ENCODE measurements around the gene PHAX.

Gene PHAX

GRCh38 chr5:126603402-126603991 lies 2.8 kb downstream of the PHAX start:
- no peak overlapping the region for H3K4me3 ChIP-seq (ENCODE audit: insufficient read depth in 1 of 2, low read depth in 1 of 2, low read length in 2 of 2)
- no peak overlapping the region for H2BK120ac ChIP-seq (ENCODE audit: low read depth, low read length)
- no peak overlapping the region for H2BK5ac ChIP-seq (ENCODE audit: low read depth, low read length, poor library complexity, severe bottlenecking)
- no peak overlapping the region for H3K4me2 ChIP-seq (ENCODE audit: low read length, poor library complexity, severe bottlenecking)
- H4K91ac ChIP-seq (ENCODE audit: low read length): no peak overlapping the region
- no peak overlapping the region for H3K23ac ChIP-seq (ENCODE audit: low read length in 2 of 2)
- 85% methylated on average over 4 of the region's 6 CpGs for WGBS
- no peak overlapping the region for H3K27ac ChIP-seq (ENCODE audit: low read length, poor library complexity, severe bottlenecking)
- H3K4me1 ChIP-seq (ENCODE audit: control insufficient read depth, insufficient read depth, low read depth, low read length): peaks cover 11% of the 10 kb centered on the region
- no peak overlapping the region for H2AFZ ChIP-seq (ENCODE audit: low read depth, low read length)
- H4K8ac ChIP-seq (ENCODE audit: low read length): no peak overlapping the region
- DNase-seq: no peak
- H3K9ac ChIP-seq (ENCODE audit: low read length): peak overlapping the region; percentile 7
- no peaks in the 10 kb centered on the region for H3K9me3 ChIP-seq (ENCODE audit: control insufficient read depth, low read length)
- no peaks in the 10 kb centered on the region for H3K27me3 ChIP-seq (ENCODE audit: control insufficient read depth in 1 of 2, insufficient read depth in 1 of 2, low read length in 2 of 2)
- no peak overlapping the region for H3K4ac ChIP-seq (ENCODE audit: low read depth in 1 of 2, low read length in 2 of 2)
- peaks cover 5% of the 10 kb centered on the region for H3K79me1 ChIP-seq (replicated peaks; ENCODE audit: low read length, poor library complexity, severe bottlenecking)
- no peak overlapping the region for H3K14ac ChIP-seq (ENCODE audit: low read length in 2 of 2)
- H3K36me3 ChIP-seq (ENCODE audit: control insufficient read depth in 1 of 2, insufficient read depth in 2 of 2, low read depth in 1 of 2, low read length in 2 of 2): peaks cover 17 to 46% of the 10 kb centered on the region in 2 experiments
- H2BK12ac ChIP-seq (ENCODE audit: low read length in 2 of 2): no peak overlapping the region
- H3K18ac ChIP-seq (ENCODE audit: low read depth in 1 of 2, low read length in 2 of 2): no peak overlapping the region
- no peak overlapping the region for H2BK15ac ChIP-seq (ENCODE audit: low read depth, poor library complexity, severe bottlenecking)
- H2AK5ac ChIP-seq (ENCODE audit: low read length, severe bottlenecking): no peak overlapping the region

GRCh38 chr5:126605525-126605924 lies 4.8 kb downstream of the PHAX start:
- Histone ChIP-seq H2AFZ (ENCODE audit: low read depth, low read length) (no peak overlapping the region), H3K79me1 (replicated peaks; ENCODE audit: low read length, poor library complexity, severe bottlenecking) (peaks cover 5% of the 10 kb centered on the region), H2AK5ac (ENCODE audit: low read length, severe bottlenecking) (no peak overlapping the region), H3K4me2 (ENCODE audit: low read length, poor library complexity, severe bottlenecking) (no peak overlapping the region), H2BK12ac (ENCODE audit: low read length in 2 of 2) (no peak overlapping the region), H3K4ac (ENCODE audit: low read depth in 1 of 2, low read length in 2 of 2) (no peak overlapping the region), H2BK15ac (ENCODE audit: low read depth, poor library complexity, severe bottlenecking) (no peak overlapping the region), H3K4me3 (ENCODE audit: insufficient read depth in 1 of 2, low read depth in 1 of 2, low read length in 2 of 2) (peak overlapping the region in 1 of 2 experiments; percentile 31), H2BK120ac (ENCODE audit: low read depth, low read length) (no peak overlapping the region), H3K18ac (ENCODE audit: low read depth in 1 of 2, low read length in 2 of 2) (no peak overlapping the region), H3K9ac (ENCODE audit: low read length) (peak overlapping the region; percentile 13), H3K27ac (ENCODE audit: low read length, poor library complexity, severe bottlenecking) (no peak overlapping the region), H3K36me3 (ENCODE audit: control insufficient read depth in 1 of 2, insufficient read depth in 2 of 2, low read depth in 1 of 2, low read length in 2 of 2) (peaks cover 26 to 62% of the 10 kb centered on the region in 2 experiments), H4K8ac (ENCODE audit: low read length) (no peak overlapping the region), H3K4me1 (ENCODE audit: control insufficient read depth, insufficient read depth, low read depth, low read length) (peaks cover 8% of the 10 kb centered on the region), H3K14ac (ENCODE audit: low read length in 2 of 2) (no peak overlapping the region), H3K23ac (ENCODE audit: low read length in 2 of 2) (no peak overlapping the region), H4K91ac (ENCODE audit: low read length) (no peak overlapping the region), H3K9me3 (ENCODE audit: control insufficient read depth, low read length) (no peaks in the 10 kb centered on the region), H3K27me3 (ENCODE audit: control insufficient read depth in 1 of 2, insufficient read depth in 1 of 2, low read length in 2 of 2) (no peaks in the 10 kb centered on the region), H2BK5ac (ENCODE audit: low read depth, low read length, poor library complexity, severe bottlenecking) (no peak overlapping the region)
- DNase-seq: no peak
- WGBS: 96% methylated on average over 4 of the region's 5 CpGs

- Histone ChIP-seq H2BK12ac (ENCODE audit: low read length in 2 of 2) (no peak overlapping the region), H3K79me1 (replicated peaks; ENCODE audit: low read length, poor library complexity, severe bottlenecking) (peaks cover 12% of the 10 kb centered on the region), H3K4me3 (ENCODE audit: insufficient read depth in 1 of 2, low read depth in 1 of 2, low read length in 2 of 2) (no peak overlapping the region), H3K4ac (ENCODE audit: low read depth in 1 of 2, low read length in 2 of 2) (no peak overlapping the region), H3K9ac (ENCODE audit: low read length) (no peak overlapping the region), H3K4me1 (ENCODE audit: control insufficient read depth, insufficient read depth, low read depth, low read length) (peaks cover 1% of the 10 kb centered on the region), H4K8ac (ENCODE audit: low read length) (no peak overlapping the region), H2AK5ac (ENCODE audit: low read length, severe bottlenecking) (no peak overlapping the region), H3K14ac (ENCODE audit: low read length in 2 of 2) (no peak overlapping the region), H2BK15ac (ENCODE audit: low read depth, poor library complexity, severe bottlenecking) (no peak overlapping the region), H3K18ac (ENCODE audit: low read depth in 1 of 2, low read length in 2 of 2) (no peak overlapping the region), H2BK5ac (ENCODE audit: low read depth, low read length, poor library complexity, severe bottlenecking) (no peak overlapping the region), H3K23ac (ENCODE audit: low read length in 2 of 2) (no peak overlapping the region), H3K27ac (ENCODE audit: low read length, poor library complexity, severe bottlenecking) (no peak overlapping the region), H2AFZ (ENCODE audit: low read depth, low read length) (no peak overlapping the region), H3K27me3 (ENCODE audit: control insufficient read depth in 1 of 2, insufficient read depth in 1 of 2, low read length in 2 of 2) (no peaks in the 10 kb centered on the region), H3K36me3 (ENCODE audit: control insufficient read depth in 1 of 2, insufficient read depth in 2 of 2, low read depth in 1 of 2, low read length in 2 of 2) (peaks cover 30 to 76% of the 10 kb centered on the region in 2 experiments), H3K4me2 (ENCODE audit: low read length, poor library complexity, severe bottlenecking) (no peak overlapping the region), H2BK120ac (ENCODE audit: low read depth, low read length) (no peak overlapping the region), H4K91ac (ENCODE audit: low read length) (no peak overlapping the region), H3K9me3 (ENCODE audit: control insufficient read depth, low read length) (no peaks in the 10 kb centered on the region)
- DNase-seq: no peak
- WGBS: 95% methylated on average over 2 of the region's 2 CpGs
Observed at GRCh38 chr5:126610160-126610559, 9.4 kb downstream of the PHAX start.

- H4K8ac ChIP-seq (ENCODE audit: low read length): no peak overlapping the region
- H4K91ac ChIP-seq (ENCODE audit: low read length): no peak overlapping the region
- no peaks in the 10 kb centered on the region for H3K9me3 ChIP-seq (ENCODE audit: control insufficient read depth, low read length)
- H2BK5ac ChIP-seq (ENCODE audit: low read depth, low read length, poor library complexity, severe bottlenecking): no peak overlapping the region
- H2AK5ac ChIP-seq (ENCODE audit: low read length, severe bottlenecking): no peak overlapping the region
- no peak overlapping the region for H3K4ac ChIP-seq (ENCODE audit: low read depth in 1 of 2, low read length in 2 of 2)
- no peak overlapping the region for H3K4me2 ChIP-seq (ENCODE audit: low read length, poor library complexity, severe bottlenecking)
- no peak overlapping the region for H2BK120ac ChIP-seq (ENCODE audit: low read depth, low read length)
- no peak overlapping the region for H2BK12ac ChIP-seq (ENCODE audit: low read length in 2 of 2)
- no peak overlapping the region for H3K4me3 ChIP-seq (ENCODE audit: insufficient read depth in 1 of 2, low read depth in 1 of 2, low read length in 2 of 2)
- H3K36me3 ChIP-seq (ENCODE audit: control insufficient read depth in 1 of 2, insufficient read depth in 2 of 2, low read depth in 1 of 2, low read length in 2 of 2): peaks cover 27 to 76% of the 10 kb centered on the region in 2 experiments
- H2AFZ ChIP-seq (ENCODE audit: low read depth, low read length): no peak overlapping the region
- no peaks in the 10 kb centered on the region for H3K4me1 ChIP-seq (ENCODE audit: control insufficient read depth, insufficient read depth, low read depth, low read length)
- H3K27me3 ChIP-seq (ENCODE audit: control insufficient read depth in 1 of 2, insufficient read depth in 1 of 2, low read length in 2 of 2): no peaks in the 10 kb centered on the region
- no peak overlapping the region for H3K9ac ChIP-seq (ENCODE audit: low read length)
- H2BK15ac ChIP-seq (ENCODE audit: low read depth, poor library complexity, severe bottlenecking): no peak overlapping the region
- WGBS: 100% methylated on average over 6 of the region's 6 CpGs
- no peak overlapping the region for H3K18ac ChIP-seq (ENCODE audit: low read depth in 1 of 2, low read length in 2 of 2)
- peaks cover 12% of the 10 kb centered on the region for H3K79me1 ChIP-seq (replicated peaks; ENCODE audit: low read length, poor library complexity, severe bottlenecking)
- H3K14ac ChIP-seq (ENCODE audit: low read length in 2 of 2): no peak overlapping the region
- H3K23ac ChIP-seq (ENCODE audit: low read length in 2 of 2): no peak overlapping the region
- no peak for DNase-seq
- H3K27ac ChIP-seq (ENCODE audit: low read length, poor library complexity, severe bottlenecking): no peak overlapping the region
Observed at GRCh38 chr5:126610616-126611015, 9.9 kb downstream of the PHAX start.
